ENCODE results near the gene KMT2C.
"Not testable (repeated sequence)": the region's sequence is repeated elsewhere in the genome, so short reads cannot be mapped to it uniquely, and the experiment has no call there.

The KMT2C gene

DNA sequence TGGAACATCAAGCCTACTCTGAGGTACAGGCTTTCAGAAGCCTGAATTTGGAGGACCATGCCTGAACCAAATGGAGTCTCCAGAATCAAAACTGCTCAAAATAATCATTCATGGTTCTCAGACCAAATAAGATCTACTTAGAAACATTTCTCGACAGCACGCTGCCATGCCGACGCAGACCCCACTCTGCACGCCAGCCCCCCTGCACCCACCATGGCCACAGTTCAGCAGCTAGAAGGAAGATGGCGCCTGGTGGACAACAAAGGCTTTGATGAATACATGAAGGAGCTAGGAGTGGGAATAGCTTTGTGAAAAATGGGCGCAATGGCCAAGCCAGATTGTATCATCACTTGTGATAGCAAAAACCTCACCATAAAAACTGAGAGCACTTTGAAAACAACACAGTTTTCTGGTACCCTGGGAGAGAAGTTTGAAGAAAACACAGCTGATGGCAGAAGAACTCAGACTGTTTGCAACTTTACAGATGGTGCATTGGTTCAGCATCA, 6.6 kb upstream of the KMT2C start:
- no peak overlapping the region for H3K4me3 ChIP-seq (ENCODE audit: low read depth, low read length)

DNA sequence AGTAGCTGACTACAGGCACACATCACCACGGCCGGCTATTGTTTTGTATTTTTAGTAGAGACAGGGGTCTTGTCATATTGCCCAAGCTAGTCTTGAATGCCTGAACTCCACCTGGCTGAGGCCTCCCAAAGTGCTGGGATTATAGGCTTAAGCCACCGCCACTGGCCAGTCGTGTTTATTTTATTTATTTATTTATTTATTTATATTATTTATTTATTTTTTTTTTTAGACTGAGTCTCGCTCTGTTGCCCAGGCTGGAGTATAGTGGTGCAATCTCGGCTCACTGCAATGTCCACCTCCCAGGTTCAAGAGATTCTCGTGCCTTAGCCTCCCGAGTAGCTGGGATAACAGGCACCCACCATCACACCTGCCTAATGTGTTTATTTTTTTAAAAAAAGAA, 6.0 kb upstream of the KMT2C start:
- H3K4me3 ChIP-seq (ENCODE audit: low read depth, low read length) = not testable (repeated sequence)

DNA sequence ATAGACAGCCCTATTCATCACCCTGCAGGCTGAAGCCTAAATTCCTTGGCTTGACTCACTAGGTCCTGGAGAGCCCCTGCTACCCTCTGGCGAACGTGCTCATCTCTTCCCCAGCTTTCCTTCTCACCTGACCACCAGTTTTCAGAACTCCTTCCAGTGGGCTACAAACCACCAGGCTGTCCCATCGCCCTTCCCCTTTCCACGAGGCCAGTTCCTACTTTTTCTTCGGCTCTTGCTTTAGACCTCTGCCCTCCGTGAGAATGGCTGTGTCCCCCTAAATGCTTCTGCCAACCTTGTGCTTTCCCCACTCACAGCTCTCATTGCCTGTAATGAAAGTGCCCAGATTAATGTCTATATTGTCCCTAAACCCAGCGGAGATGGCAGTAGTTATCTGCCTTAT, 5.4 kb upstream of the KMT2C start:
- H3K4me3 ChIP-seq (ENCODE audit: low read depth, low read length) = not testable (repeated sequence)

DNA sequence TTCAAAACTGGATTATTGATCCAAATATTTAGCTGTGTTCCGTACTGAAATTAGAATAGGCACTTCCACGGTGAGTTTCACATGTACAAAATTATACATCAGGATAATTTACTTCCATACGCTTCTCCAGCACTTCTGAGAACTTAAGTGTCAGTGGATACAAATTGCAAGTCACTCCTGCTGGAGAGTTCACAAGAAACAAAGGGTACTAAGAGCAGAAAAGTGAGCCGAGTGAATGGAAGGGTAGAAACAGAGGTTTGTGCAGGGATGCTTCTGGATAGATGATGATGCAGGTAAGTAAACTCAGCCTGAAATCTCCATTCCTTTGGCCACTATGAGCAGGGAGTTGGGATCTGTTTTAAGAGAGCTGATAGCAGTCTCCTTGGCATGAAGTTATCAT, 2.2 kb upstream of the KMT2C start:
- not testable (repeated sequence) for H3K4me3 ChIP-seq (ENCODE audit: low read depth, low read length)

DNA sequence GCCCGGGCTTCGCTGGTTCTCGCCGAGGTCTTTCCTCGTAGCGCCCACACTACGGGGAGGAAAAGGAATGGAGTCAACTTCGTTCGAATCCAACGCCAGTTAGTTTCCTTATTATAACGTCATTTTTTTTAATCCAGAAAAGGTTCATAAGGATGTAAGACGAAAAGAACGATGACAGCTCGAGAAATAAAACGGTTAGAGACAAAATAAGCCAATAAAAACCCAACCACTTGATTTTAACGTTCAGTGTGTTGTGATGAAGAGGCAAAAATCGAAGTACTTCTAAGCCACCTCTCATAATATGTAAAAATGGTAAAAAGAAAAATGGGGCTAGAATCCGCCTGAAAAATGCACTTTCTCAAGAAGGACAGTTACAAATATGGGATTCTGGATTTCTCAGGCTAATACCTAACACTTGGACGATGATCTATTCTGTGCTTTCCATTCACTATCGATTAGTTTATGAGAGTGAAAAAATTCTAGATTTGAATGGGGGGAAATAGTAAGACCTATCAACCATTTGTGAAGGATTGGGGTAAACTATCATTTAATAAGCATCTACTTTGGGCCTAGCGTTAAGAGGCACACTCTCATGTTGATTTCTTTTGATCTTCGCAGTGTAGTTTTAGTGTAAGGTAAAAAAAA, 1.2 kb upstream of the KMT2C start:
- peak overlapping the region; percentile 47 for H3K4me3 ChIP-seq (ENCODE audit: low read depth, low read length)

DNA sequence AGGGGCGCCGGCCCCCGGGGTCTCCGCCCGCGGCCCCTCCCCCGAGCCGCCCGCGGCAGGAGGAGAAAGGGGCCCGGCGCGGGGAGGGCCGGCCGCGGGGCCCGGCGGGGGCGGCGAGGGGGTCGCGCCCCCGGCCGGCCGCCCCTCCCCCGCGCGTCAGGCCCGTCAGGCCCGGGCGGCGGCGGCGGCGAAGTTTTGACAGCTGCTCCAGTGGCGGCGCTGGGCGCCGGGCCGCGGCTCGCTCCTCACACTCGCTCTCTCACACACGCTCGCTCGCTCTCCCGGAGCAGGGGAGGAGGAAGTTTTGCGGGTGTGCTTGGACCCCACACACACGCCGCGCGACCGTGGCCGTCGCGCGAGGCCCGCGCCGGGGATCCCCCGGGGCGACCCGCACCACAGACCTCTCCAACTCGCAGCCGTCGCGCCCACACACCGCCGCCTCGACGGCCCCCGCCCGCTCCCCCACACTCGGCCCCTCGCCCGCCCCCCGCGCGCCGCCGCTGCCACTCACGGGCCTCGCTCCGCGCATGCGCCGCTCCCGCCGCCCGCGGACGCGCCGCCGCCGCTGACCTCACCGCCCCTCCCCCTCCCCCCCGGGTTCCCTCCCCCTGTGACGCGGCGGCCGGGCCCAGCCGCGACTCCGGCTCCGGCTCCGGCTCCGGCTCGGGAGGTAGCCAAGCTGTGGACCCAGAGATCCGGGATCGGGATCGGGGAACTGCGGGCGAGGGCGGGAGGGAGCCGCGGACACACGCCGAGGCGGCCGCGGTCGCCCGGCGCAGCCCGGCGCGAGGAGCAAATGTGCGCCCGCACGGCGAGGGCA, 518 bp upstream of the KMT2C start:
- H3K4me3 ChIP-seq (ENCODE audit: low read depth, low read length) = peak overlapping the region; percentile 47

DNA sequence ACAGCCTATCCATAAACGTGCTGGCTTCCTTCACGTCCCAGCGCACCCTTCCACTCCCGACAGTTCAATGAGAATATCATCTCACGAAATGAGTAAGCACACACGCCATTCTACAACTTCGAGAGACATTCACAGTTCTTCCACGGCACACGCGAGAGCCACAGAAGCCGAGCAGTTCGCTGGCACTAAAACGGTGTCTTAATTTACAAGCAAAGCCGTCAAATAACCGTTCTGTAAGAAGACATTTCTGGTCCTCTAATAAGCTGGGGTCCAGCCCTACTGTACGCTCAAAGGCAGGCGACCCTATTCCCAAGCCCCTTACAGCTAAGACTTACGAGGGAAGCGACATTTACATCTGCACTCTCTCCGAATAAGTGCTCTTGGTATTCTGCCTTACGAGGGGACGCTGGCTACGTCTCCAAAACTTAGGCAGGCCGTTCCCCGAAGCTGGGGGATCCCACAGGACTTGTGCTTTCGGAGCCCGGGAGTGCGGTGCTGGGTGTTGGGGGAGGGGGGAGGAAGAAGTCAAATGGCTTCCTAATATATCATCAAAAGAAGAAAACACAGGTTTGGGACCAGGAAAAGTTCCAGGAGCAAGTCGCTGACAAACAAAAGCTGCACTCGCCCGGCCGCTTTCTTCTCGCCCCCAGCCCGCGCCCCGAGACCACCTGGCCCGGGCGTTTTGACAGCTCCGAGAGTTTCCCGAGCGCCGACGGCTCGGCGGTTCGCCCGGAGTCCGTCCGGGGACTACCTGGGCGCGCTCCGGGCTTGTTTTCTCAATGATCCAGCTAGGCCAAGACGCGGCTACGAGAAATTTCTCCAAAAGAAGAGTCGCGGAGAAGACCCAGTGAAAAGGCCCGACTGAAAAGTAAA, 1.1 kb downstream of the KMT2C start:
- H3K4me3 ChIP-seq (ENCODE audit: low read depth, low read length) = peak overlapping the region; percentile 68

DNA sequence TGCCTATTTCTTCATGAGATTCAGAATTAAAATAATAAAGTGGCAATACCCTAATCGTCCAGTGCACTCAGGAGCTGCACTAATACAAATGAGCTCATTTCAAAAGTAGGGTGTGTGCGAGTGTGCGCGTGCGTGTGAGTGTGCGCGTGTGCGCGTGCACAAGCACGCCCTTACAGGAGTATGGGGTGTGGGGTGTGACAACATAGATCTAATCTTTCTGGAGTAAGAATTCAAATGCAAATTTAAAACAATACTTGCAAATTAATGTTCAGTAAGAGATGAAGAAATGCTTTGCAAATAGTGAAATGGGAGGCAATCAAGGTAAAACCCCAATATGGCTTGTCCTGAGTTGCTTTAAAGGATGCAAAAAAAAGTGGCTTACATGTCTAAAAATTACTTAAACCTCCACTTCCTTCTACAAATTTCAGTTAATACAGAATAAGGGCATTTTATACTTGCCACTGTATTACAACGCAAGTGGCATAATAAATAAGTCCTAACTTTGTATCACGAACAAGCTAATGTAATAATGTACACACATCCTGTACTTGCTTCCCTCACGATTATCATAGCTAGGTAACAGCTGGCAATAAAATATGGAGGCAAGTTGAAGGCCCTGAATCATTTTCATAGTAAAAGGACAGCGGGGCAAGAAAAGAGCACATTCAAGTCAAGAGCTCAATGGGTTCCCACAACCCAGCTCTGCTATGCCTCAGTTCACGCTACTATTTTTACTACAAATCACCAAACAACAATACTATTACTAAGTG, 1.9 kb downstream of the KMT2C start:
- H3K4me3 ChIP-seq (ENCODE audit: low read depth, low read length) = peak overlapping the region; percentile 68

DNA sequence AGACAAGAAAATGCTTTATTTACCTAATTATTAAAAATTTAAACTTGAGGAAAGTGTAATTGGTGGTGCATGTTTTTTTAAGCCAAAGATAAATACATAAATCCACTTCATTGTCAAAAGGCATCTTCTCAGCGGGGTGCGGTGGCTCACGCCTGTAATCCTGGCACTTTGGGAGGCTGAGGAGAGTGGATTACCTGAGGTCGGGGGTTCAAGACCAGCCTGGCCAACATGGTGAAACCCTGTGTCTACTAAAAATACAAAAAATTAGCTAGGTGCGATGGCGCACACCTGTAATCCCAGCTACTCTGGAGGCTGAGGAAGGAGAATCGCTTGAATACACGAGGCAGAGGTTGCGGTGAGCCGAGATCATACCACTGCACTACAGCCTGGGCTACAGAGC, 3.1 kb downstream of the KMT2C start:
- H3K4me3 ChIP-seq (ENCODE audit: low read depth, low read length) = not testable (repeated sequence)

DNA sequence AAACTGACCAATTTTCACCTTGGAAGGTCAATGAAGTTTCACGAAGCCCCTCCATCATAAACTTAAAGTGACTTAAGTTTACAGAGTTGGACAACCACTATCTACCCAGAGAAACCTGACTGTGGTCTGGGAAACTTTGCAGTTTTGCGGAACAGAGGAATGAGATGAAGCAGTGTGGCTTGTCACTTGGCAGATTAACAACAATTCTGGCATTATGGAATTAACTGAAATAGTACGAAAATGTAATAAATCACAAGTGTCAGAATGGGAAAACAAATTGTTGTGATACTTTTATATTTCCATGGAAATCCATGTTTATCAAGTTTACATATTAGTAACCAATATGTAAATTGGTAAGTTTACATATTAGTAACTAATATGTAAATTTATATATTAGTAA, 4.9 kb downstream of the KMT2C start:
- no peak overlapping the region for H3K4me3 ChIP-seq (ENCODE audit: low read depth, low read length)

DNA sequence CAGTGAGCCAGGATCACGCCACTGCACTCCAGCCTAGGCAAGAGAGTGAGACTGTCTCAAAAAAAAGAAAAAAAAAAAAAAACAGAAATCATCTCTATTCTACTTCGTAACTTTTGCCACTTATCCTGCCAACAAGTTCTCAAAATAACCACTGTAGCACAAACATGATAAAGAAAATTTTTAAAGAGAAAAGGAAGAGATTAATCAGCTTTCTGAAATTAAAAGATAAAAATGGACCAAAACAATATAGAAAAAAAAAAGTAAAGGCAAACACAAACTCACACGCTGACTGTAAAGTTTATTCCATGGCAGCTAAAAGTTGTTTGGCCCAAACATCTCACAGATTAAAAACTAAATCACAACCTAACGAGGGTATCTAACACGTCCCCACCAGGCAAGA, 5.7 kb downstream of the KMT2C start:
- H3K4me3 ChIP-seq (ENCODE audit: low read depth, low read length) = not testable (repeated sequence)

DNA sequence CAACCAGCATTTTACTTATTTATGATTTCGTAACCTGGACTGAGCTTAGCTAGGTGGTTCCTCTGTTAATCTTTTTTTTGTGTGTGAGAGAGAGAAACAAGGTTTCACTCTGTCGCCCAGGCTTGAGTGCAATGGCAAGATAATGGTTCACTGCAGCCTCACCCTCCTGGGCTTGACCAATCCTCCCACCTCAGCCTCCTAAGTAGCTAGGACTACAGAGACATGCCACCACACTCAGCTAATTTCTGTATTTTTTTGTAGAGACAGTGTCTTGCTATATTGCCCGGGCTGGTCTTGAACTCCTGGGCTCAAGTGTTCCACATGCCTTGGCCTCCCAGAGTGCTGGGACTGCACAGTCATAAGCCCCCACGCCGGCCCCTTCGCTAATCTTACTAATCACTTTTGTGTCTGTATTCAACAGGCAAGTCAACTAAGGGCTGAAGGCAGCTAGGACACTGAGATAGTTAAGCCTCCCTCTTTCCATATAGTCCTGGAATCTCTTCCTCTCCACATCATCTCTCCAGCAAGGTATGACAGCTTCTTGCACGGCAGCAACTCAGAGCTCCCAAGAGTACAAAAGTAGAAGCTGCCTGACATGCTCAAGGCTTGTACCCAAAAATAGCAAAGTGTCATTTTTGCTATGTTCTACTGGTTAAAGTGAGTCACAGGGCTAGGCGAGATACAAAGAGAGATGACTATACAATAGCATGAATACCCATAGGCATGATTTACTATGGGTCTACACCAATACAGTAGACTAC, 11.3 kb downstream of the KMT2C start:
- no peak overlapping the region for H3K4me3 ChIP-seq (ENCODE audit: low read depth, low read length)

DNA sequence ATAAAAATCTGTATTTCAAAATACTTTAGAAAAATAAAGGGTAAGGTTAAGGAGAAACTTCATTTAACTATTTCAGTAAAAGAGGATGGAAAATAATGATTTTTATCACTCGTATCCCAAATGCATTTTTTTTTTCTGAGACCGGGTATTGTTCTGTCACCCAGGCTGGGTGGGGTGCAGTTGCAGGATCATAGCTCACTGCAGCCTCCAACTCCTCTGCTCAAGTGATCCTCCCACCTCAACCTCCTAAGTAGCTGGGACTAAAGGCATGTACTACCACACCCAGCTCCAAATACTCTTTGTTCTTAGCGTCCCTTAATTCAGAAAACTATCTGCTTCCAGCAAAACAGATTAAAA, 11.8 kb downstream of the KMT2C start:
- H3K4me3 ChIP-seq (ENCODE audit: low read depth, low read length) = no peak overlapping the region

DNA sequence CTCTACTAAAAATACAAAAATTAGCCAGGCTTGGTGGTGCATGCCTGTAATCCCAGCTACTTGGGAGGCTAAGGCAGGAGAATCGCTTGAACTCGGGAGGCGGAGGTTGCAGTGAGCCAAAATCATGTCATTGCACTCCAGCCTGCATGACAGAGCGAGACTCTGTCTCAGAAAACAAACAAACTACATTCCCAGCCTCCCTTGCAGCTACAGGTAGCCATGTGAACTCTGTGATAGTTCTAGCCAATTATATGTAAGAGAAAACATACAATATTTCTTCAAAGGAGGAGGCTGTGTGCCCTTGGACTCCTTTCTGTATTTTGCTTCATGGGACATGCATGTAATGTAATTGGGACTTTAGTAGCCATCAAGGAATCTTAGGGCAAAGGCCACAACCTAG, 12.6 kb downstream of the KMT2C start:
- H3K4me3 ChIP-seq (ENCODE audit: low read depth, low read length) = not testable (repeated sequence)

DNA sequence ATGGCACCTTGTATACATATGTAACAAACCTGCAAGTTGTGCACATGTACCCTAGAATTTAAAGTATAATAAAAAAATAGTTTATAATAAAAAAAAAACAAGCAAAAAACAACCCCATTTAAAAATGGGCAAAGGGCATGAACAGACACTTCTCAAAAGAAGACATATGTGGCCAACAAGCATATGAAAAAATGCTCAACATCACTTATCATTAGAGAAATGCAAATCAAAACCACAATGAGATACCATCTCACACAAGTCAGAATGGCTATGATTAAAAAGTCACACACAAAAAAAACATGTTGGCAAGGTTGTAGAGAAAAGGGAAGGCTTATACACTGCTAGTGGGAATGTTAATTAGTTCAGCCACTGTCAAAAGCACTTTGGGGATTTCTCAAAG, 14.9 kb downstream of the KMT2C start:
- H3K4me3 ChIP-seq (ENCODE audit: low read depth, low read length) = not testable (repeated sequence)

DNA sequence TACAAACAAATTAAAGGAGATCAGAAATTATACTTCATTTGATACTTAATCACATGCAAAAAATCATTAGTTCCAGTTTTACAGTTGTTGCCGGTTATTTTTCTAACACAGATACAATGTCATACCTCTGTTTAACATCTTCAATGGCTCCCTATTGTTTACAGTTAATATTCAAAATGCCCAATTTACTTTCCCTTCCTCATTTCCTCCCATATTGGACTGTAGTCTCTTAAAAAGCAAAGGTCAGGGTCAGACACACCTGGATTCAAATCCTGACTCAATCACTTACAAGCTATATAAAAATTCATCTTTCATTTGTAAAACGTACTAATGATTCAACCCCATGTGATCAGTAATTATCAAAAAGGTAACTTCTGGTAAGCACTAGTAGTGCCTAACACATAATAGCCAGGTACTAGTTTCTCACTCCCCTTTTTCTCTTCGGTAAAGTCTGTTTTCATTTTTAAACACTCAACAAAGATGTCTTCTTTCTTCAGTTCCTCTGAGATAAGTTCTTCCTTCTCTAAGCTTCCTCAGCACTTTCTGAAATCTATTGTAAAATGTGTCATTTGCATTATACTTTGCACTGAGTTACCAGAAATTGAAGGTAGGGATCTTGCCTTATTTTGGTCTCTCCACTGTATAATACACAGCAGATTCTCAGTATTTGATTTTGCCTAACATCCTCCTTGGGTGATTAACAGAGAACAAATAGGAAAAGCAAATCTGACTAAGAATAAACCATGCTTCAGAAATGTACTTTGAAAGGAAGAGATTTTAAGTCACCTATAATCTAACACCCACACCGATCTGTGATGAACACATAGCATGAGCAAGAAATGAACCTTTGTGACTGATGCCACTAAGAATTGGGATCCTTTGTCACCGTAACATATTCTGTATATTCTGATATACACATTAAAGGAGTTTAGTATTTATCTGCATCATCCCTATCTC, 16.1 kb downstream of the KMT2C start:
- no peak overlapping the region for H3K4me3 ChIP-seq (ENCODE audit: low read depth, low read length)

DNA sequence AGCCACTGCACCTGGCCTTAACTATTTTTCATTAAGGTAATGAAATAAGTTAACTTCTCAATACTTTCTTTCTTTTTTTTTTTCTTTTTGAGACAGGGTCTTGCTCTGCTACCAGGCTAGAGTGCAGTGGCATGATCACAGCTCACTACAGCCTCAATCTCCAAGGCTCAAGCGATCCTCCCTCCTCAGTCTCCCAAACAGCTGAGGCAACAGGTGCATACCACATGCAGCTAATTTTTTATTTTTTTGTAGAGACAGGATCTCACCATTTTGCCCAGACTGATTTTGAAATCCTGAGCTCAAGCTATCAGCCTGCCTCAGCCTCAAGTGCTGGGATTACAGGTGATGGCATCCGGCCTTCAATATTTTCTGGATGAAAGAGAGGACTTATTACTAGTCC, 21.0 kb downstream of the KMT2C start:
- no peak overlapping the region for H3K4me3 ChIP-seq (ENCODE audit: low read depth, low read length)

DNA sequence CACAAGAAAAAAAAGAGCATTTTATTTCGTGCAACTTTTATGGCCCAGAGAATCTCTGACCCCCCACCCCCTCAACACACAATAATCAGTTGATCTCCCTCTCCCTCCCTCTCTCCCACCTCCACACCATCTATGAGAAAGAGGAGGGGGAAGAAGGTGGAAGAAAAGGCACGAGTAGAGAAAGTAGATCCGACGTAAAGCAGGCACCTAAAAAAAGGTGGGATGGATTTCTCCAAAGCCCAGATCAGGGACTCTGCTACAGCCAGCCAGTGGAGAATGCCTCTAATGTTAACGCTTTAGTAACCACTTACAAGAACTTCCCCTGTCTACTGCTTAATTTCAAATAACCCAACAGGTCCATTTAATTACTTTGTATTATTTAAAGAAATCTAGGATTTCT, 24.4 kb downstream of the KMT2C start:
- H3K4me3 ChIP-seq (ENCODE audit: low read depth, low read length) = no peak overlapping the region

DNA sequence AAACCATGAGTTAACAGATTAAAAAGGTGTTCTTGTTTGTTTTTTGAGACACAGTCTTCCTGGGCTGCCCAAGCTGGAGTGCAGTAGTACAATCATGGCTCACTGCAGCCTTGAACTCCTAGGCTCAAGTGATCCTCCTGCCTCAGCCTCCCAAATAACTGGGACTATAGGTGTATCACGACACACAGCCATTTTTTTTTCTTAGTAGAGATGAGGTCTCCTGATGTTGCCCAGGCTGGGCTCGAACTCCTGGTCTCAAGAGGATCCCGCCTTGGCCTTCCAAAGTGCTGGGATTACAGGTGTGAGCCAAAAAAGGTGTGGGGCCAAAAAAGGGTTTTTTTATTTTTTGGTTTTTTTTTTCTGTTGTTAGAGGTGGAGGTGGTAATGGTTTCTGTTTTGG, 29.3 kb downstream of the KMT2C start:
- H3K4me3 ChIP-seq (ENCODE audit: low read depth, low read length) = no peak overlapping the region

Measured in iPS-11a (cell line).